GM11168 (cell line): ENCODE data around the gene MRPL30.
"Not testable (repeated sequence)": the region's sequence is repeated elsewhere in the genome, so short reads cannot be mapped to it uniquely, and the experiment has no call there.

Experiments used
- in situ Hi-C: fragments of 300-500 bp; cut with MboI; formaldehyde crosslinking; loops from one replicate; pipeline ENCODE4 v1.12.0; 2022; ENCODE audit warnings: low sequenced_read_pairs; ENCODE audit not compliant: unreplicated experiment

Gene MRPL30

GRCh38 chr2:99183025-99183424, 2.0 kb downstream of the MRPL30 start:
- in situ Hi-C loops: loop anchor here (25.0 kb wide), 1 partner anchor 304 kb away; the partner anchor contains the start of gene REV1

DNA sequence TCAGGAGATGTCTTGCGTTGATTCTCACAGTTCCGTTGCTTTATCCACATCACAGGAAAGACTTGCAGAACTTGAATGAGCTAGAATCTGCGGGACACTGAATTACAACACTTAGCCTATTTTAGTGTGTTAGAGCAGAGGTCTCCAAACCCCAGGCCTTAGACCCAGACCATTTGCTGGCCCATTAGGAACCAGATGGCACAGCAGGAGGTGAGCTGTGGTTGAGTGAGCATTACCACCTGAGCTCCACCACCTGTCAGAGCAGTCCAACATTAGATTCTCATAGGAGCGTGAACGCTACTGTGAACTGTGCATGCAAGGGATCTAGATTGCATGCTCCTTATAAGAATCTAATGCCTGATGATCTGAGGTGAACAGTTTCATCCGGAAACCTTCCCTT, 3.8 kb downstream of the MRPL30 start:
- in situ Hi-C loops: loop anchor here (25.0 kb wide), 1 partner anchor 302 kb away; the partner anchor contains the start of gene REV1

DNA sequence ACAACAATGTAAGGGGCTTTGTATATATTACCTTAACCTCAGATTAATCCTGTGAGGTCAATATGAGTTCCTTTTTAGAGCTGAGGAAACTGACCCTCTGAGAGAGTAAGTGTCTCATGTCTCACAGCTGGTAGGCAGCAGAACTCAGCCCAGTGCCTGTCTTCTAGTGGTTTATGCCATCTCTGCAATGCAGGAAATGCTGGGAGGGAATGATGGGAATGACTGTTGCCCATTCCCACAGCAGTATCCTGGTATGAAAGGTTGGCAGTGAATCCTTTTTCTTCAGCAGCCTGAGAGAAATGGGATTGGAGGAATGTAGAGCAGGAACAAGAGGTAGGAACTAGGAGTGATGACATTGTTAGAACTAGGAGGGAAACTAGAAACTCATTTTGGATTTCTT, 6.0 kb downstream of the MRPL30 start:
- in situ Hi-C loops: loop anchor here (25.0 kb wide), 1 partner anchor 300 kb away; the partner anchor contains the start of gene REV1

DNA sequence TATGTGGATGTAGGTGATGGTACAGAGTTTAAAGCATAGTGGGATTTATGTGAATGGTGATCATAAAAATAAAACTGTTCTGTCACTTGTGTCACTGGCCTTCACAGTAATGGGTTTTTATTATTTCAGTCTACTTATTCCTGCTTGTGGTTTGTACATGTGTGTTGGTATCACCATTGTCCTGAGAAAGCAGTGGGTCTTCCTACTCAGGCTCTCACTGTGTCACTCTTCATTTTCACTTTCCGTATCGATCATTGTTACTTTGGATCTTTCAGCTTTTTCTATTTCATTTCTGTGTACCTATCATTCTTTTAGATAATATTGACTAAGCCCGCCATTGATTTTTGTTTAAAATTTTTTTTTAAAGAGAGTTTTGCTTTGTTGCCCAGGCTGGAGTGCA, 7.4 kb downstream of the MRPL30 start:
- in situ Hi-C loops: loop anchor here (25.0 kb wide), 1 partner anchor 299 kb away; the partner anchor contains the start of gene REV1

- in situ Hi-C loops: loop anchor here (25.0 kb wide), 1 partner anchor 297 kb away; the partner anchor contains the start of gene REV1
These were observed 9.6 kb downstream of the MRPL30 start for GRCh38 chr2:99190548-99190947.

DNA sequence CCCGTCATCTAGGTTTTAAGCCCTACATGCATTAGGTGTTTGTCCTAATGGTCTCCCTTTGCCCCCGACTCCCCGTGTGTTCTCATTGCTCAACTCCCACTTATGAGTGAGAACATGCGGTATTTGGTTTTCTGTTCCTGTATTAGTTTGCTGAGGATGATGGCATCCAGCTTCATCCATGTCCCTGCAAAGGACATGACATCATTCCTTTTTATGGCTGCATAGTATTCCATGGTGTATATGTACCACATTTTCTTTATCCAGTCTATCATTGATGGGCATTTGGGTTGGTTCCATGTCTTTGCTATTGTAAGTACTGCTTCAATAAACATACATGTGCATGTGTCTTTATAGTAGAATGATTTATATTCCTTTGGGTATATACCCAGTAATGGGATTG, 11.4 kb downstream of the MRPL30 start:
- in situ Hi-C loops: loop anchor here (25.0 kb wide), 1 partner anchor 295 kb away; the partner anchor contains the start of gene REV1

DNA sequence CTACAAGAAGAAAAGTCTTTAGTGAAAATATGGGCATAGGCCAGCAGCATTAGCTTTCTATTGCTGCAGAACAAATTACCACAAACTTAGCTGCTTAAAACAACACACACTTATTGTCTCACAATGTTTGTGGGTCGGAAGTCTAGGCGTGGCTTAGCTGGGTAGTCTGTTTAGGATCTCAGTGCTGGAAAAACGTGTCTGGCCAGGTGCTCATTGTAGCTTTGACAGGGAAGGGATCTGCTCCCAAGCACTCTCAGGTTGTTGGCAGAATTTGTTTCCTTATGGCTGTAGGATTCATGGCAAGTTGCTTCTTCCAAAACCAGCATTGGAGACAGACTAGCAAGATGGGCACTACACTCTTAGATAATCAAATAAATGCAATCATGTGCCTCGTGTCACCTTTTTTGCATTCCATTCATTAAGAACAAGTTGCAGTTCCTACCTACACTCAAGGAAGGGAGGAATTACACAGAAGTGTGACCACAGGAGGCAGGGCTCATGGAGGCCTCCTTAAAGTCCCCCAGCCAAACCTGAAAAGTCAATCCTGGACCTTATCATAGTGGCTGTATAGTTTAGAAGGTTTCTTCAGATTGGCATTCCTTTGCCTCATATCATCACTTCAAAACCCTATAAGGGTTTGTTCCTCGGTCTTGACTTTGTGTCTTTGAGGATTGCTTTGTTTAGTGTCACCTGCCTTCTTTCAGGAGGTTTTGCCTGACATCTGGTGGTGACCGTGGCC, 17.3 kb downstream of the MRPL30 start:
- in situ Hi-C loops: loop anchor here (25.0 kb wide), 1 partner anchor 289 kb away; the partner anchor contains the start of gene REV1

GRCh38 chr2:99200076-99200800, 19.3 kb downstream of the MRPL30 start:
- in situ Hi-C loops: no loop called here

- in situ Hi-C loops: no loop called here
These were observed 21.1 kb downstream of the MRPL30 start for GRCh38 chr2:99201959-99202678.

DNA sequence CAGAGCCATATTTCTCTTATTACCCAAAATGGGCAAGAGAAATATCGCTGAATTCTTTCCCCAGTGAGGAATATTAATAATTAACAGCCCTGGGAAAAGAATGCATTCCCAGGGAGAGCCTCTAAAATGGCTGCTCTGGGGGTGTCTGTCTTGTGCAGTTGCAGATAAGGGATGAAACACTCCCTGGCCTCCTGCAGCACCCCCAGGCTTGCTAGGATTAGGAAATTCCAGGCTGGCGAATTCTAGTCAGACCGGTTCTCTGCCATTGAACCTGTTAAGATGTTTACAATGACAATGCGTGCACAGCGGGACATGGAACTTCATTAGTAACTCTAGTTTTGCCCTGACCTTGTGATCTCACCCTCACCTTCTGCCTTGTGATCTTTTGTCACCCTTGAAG, 24.5 kb downstream of the MRPL30 start:
- in situ Hi-C loops: no loop called here

DNA sequence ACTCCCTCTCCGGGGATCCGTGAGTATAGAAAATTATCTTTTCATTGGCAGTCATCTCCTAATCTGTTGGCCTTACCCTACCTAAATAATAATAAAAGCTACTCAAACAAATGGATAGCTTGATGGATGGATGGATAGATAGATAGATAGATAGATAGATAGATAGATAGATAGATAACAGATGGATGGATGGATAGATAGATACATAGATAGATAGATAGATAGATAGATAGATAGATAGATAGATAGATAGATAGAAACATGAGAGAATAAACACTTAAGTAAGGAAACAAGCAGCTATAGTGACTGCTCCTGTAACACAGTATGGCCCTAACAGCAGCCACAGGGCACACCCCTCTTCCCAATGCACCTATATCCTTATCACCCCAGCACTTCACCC, 35.1 kb downstream of the MRPL30 start:
- in situ Hi-C loops: no loop called here

GRCh38 chr2:99217929-99218501, 37.0 kb downstream of the MRPL30 start:
- in situ Hi-C loops: no loop called here

DNA sequence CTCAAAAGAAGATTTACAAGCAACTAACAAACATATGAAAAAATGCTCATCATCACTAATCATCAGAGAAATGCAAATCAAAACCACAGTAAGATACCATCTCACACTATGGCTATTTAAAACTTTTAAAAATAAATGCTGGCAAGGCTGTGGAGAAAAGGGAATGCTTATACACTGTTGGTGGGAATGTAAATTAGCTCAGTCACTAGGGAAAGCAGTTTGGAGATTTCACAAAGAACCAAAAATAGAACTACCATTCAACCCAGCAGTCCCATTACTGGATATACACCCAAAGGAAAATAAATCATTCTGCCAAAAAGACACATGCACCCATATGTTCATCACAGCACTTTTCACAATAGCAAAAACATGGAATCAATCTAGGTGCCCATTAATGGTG, 52.2 kb downstream of the MRPL30 start:
- in situ Hi-C loops: not testable (repeated sequence)

- in situ Hi-C loops: no loop called here
These were observed 57.6 kb downstream of the MRPL30 start for GRCh38 chr2:99238599-99238998.

- in situ Hi-C loops: no loop called here
These were observed 59.4 kb downstream of the MRPL30 start for GRCh38 chr2:99240431-99240830.

DNA sequence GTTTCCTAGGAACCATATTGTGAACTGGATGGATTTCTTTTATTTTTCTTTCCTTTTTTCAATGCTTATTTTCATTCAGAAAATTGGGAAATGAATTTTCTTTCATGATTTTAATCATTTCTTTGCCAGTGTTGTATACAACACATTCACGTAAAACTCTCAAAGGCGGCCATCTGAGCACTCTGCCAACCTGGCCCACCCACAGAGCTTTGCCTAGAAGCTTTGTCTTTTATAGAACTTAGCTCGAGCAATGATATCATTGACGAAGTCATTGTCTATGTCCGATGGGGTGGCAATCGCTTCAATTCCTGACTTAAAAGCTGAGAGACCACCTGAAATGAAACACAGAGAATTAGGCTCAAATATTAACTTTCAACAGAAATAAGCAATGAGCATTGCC, 61.2 kb downstream of the MRPL30 start:
- in situ Hi-C loops: no loop called here
